ENCODE measurements around the gene PNPLA7.

Gene PNPLA7

DNA sequence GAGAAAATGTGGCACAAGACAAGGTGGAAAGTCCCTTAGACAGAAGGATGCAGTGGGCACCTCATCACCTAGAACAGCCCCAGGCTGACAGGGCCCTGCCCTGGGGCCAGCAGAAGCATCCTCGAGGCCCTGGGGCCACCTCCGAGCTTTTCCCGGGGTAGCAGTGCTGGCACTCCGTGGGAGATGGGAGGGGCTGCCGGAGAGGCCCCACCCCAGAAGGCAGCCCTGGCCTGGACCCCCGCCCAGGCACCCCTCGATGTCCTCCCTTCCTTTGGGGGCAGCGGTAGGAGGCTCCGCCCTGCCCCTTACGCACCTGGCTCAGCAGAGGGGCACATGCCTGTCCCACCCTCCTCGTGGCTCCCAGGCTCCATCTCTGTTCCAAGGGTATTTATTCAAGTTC is 73.3 kb downstream of the PNPLA7 start:
- no peak for DNase-seq

DNA sequence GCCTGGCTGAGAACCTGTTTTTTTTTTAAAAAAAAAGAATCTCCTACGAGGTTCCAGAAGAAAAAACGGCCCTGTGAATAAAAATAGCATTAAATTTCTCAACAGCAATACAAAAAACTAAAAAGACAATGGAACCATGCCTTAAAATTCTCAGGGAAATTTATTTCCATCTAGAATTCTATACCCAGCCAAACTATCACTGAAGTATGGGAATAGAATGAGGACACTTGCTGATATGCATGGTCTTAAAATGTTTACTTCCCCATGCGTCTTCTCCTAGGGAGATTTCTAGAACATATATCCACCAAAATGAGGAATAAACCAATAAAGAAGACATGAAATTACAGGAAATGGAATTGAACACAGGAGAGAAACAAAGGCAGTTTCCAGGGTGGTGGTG is 74.5 kb downstream of the PNPLA7 start:
- no peak for DNase-seq

DNA sequence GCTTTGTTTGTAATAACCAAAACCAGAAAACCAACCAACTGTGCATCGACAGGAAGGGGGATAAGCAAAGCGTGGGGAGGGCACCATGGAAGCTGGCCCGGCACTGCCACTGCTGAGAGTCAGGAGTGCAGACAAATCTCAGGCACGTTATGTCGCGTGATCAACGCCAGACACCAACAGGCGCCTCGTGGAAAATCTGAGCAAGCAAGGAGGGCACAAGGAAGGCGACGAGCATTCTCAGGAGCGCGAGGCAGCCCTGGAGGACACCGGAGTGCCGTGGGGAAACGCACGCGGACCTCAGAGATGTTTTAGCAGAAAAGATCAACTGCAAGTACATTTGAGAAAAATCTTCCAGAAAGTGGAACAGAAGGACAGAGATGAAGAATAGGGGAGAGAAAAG is 75.9 kb downstream of the PNPLA7 start:
- DNase-seq, result peak; percentile 9

DNA sequence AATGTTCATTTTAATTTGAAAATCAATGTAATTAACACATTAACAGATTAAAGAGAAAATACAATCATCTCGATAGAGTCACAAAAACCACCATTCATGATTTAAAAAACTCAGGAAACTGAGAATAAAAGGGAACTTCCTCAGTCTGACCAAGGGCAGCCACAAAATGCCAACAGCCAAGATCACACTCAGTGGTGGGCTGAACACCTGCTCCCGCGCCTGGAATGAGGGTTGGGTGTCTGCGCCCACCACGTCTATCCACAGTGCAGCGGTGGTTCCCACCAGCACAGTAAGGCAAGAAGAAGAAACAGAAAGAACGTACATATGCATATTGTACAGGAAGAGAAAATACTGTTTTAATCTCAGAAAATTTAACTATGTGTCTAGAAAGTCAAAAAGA is 79.4 kb downstream of the PNPLA7 start:
- DNase-seq, result no peak

DNA sequence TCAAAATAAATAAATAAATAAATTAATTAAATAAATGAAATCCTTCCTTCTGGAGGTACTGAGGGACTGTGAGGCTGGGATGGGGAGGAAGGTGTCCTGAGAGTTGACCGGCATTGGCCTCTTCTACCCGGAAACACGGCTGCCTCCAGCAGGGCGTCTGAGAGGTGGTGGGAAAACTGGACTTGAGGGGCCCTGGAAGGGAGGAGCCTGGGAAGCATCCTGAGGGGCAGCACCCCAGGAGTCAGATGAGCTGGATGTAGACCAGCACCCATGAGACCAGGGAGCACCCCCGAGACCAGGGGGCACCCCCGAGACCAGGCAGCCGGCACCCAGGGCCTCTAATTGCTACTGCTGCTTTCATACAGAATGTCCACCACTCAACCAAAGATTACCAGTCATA is 82.3 kb downstream of the PNPLA7 start:
- no peak for DNase-seq

- DNase-seq, result no peak
These were observed 83.0 kb downstream of the PNPLA7 start for GRCh38 chr9:137467161-137467581.

DNA sequence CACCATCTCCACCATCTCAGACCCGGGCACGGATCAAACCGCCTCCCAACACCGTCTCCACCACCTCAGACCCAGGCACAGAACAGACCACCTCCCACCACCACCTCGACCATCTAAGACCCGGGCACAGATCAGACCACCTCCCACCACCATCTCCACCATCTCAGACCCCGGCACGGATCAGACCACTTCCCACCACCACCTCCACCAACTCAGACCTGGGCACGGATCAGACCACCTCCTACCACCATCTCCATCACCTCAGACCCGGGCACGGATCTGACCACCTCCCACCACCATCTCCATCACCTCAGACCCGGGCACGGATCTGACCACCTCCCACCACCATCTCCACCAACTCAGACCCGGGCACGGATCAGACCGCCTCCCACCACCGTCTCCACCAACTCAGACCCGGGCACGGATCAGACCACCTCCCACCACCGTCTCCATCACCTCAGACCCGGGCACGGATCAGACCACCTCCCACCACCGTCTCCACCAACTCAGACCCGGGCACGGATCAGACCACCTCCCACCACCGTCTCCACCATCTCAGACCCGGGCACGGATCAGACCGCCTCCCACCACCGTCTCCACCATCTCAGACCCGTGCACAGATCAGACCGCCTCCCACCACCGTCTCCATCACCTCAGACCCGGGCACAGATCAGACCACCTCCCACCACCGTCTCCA is 83.7 kb downstream of the PNPLA7 start:
- DNase-seq, result peak; percentile 8

- no peak for DNase-seq
These were observed 84.3 kb downstream of the PNPLA7 start for GRCh38 chr9:137465720-137466388.

DNA sequence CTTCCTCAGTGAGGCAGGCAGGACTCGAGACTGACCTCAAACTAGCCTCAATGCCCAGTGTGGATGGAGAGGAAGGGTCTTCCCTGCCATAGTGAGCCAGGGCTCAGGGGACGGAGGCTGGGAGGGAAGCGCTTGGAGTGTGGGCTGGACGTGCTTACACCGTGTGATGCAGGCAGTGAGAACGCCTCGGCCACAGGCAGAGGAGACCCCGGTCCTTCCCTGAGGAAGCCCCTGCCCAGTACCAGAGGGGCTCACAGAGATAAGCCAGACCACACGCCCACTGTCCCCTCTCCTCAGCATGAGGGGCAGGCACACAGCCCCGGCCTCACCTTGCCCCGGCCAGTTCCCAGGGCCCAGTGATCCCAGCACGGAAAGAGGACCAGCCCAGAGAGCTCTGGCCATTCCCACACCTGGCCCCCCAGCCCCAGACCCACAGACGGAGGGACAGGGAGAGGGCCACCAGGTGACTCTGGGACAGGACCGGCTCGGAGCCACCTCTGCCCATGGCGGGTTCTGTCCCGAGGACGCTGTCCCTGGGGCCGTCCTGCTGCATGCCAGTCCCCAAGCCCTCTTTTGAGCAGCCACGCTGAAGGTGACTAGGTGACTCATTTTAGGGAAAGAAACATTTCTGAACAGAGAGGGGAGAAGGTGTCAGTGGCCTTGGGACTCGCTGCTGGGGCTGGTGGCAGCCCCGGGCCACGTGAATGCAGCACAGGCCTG is 85.0 kb downstream of the PNPLA7 start:
- no peak for DNase-seq

DNA sequence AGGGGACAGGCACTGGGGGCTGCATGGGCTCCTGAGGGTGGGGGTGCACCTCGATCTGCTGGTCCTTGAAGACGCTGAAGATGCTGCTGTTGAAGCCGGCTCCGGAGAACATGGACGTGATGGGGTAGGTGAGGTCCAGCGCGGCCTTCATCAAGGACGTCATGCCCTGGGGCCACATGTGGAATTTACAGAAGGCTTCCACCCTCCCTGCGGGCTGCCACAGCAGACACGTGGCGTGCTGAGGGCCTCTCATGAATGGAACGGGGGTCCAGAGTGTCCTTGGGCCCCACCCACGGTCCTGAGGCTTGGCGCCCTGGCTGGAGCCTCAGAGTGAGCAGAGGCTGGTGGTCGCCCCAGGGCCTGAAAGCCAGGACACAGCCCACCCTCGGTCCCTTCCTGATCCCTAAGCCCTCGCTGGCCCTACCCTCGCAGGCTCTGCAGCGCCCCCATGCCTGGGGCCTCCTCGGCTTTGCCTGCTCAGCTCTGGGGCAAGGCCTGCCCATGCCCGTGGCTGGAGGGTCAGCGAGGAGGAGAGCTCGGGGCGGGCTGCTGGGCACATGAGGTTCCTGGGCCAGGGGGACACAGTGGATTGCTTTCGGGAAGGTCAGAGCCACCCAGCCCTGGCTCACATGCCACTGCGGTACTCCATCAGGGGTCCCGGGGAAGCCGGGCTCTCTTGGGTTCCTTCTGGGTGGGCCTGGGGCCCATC is 85.8 kb downstream of the PNPLA7 start:
- DNase-seq, result peak; percentile 10

- DNase-seq, result no peak
These were observed 86.3 kb downstream of the PNPLA7 start for GRCh38 chr9:137463931-137464290.

- peak; percentile 9 for DNase-seq
These were observed 86.9 kb downstream of the PNPLA7 start for GRCh38 chr9:137462986-137463930.

DNA sequence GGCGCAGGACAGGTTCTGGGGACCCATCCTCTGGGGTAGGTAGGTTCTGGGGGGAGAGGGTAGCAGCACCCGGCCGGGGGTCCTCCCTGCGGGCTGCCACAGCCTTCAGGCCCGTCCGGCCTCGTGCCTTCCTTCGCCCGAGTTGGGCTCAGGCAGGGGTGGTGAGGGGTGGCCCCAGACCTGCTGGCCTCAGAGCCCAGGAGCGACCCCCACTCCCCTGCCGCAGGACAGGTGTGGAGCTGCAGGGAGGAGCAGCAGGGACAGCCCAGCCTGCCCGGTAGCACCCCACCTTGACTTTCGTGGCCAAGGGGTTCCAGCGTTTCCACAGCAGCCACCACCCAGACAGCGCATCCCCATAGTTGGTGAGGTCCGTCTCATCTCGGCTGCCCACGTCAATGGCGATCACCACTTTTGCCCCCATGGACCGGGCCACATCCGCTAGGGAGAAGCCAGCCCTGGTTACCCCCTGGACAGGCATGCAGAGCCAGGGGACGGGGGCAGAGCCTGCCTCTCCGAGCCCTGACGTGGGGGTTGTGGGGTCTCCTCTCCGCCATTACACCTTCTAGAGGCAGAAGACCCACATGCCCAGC is 87.7 kb downstream of the PNPLA7 start:
- DNase-seq, result no peak

- DNase-seq, result peak; percentile 66
These were observed 88.4 kb downstream of the PNPLA7 start for GRCh38 chr9:137461663-137462395.

DNA sequence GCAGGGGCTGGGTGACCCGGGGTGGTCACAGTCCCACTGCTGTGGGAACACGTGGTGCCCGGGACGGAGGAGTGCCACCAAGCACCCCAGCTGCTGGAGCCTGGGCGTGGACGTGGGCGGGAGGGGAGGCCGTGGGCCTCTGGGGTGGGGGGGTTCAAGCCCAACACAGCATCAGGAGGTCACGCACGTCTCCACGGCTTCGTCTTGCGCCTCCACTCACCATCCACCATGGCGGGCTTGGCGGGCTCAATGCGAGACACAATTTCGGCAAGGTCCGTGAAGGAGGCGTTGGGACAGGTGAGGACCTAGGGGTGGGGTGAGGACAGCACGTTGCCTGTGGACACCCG is 88.9 kb downstream of the PNPLA7 start:
- DNase-seq, result no peak

DNA sequence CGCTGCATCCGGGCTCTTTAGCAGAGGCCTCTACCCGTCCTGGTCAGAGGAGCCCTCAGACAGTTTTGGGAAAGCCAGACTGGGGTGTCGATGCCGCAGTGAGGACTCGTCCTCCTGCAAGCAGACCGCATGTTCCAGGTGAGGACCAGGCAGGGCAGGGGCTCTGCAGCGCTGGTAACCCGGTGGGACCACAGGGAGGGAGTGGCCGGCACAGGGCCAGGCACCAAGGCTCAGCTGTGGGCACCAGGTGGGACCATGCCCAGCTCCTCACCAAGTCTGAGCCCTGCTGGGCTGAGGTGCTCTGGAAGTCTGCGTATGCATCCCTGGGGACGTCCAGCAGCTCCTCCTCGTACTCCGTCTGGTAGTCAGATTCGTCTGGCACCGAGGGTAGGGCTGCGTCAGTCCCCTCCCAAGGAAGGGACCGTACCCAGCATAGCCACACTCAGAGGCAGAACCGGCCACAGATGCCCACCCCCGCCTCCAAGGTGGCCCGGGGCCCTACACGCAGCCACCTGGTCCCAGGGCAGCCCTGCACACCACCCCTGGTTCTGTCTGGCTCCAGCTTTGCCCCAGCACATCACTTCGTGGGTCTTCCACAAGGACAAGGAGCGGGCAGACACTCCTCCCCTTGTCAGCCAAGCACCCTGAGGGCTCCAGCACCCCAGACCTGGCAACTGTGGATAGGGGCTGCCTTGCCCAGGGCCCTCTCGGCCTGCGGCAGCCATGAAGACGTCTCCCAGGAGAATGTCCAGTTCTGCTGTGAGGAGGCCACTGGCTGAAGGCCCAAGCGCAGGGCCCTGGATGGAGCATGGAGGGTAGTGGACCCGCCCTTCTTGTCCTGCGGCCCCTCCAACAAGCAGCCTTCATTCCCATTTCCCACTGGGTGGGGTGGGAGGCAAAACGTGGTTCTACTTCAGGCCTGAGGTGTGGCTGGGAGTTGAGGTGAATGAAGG is 89.6 kb downstream of the PNPLA7 start:
- peak; percentile 13 for DNase-seq

- peak; percentile 19 for DNase-seq
These were observed 90.4 kb downstream of the PNPLA7 start for GRCh38 chr9:137459601-137460362.

- peak; percentile 94 for DNase-seq
These were observed 91.0 kb downstream of the PNPLA7 start, which contains the start of gene NSMF for GRCh38 chr9:137459152-137459600. TSS of gene NSMF (minus strand) at chr9:137459334. CDS start at chr9:137459102, 232 bp downstream.

All from activated naive CD4-positive, alpha-beta T cell treated with anti-CD3 and anti-CD28 coated beads, Interleukin-2, amount 50 U/mL, for 16 hours (primary cell).